Measurements from ENCODE around the gene QRICH1. TPM values are rescaled to one million over a fixed set of nuclear protein-coding genes. Genes with fewer than 3 reads are reported as not detected.

The QRICH1 gene
- total RNA-seq, 1 donor from 2014 or later: 147 TPM

Other genes with a start within 250 kb of the QRICH1 start
- gene PRKAR2A, start 246.2 kb downstream of the QRICH1 start, total RNA-seq: 25.2 and 27.1 TPM in 2 replicates
- 28.6 and 30.0 TPM in 2 replicates for gene SLC25A20, start 195.2 kb downstream of the QRICH1 start, total RNA-seq
- gene ARIH2, start 175.2 kb downstream of the QRICH1 start, total RNA-seq: 114 and 119 TPM in 2 replicates
- gene P4HTM, start 103.8 kb downstream of the QRICH1 start, total RNA-seq: 37.9 and 39.8 TPM in 2 replicates
- 156 TPM in 2 replicates for gene WDR6, start 86.7 kb downstream of the QRICH1 start, total RNA-seq
- gene DALRD3, start 75.5 kb downstream of the QRICH1 start, total RNA-seq: 21.9 and 23.7 TPM in 2 replicates
- 110 and 111 TPM in 2 replicates for gene NDUFAF3, start 72.0 kb downstream of the QRICH1 start, total RNA-seq
- gene IMPDH2, start 64.7 kb downstream of the QRICH1 start, total RNA-seq: 259 and 264 TPM in 2 replicates
- 217 and 243 TPM in 2 replicates for gene QARS1, start 10.7 kb upstream of the QRICH1 start, total RNA-seq
- 61.2 and 63.5 TPM in 2 replicates for gene USP19, start 26.8 kb upstream of the QRICH1 start, total RNA-seq
- not detected in 2 replicates for gene LAMB2, start 39.0 kb upstream of the QRICH1 start, total RNA-seq
- 23.4 and 24.0 TPM in 2 replicates for gene CCDC71, start 72.3 kb upstream of the QRICH1 start, total RNA-seq
- 0.66 and 1.1 TPM in 2 replicates for gene KLHDC8B, start 77.5 kb upstream of the QRICH1 start, total RNA-seq
- gene C3orf62, start 183.2 kb upstream of the QRICH1 start, total RNA-seq: 11.6 and 12.7 TPM in 2 replicates
- 84.2 and 87.9 TPM in 2 replicates for gene USP4, start 246.0 kb upstream of the QRICH1 start, total RNA-seq